22Rv1 (cell line): ENCODE data around the gene TUT7.

Experiments
- H3K27ac ChIP-seq: fragments of 450-650 bp; 2 replicates; pipeline ENCODE4 v1.5.1; 2017
- ZFX ChIP-seq: fragments of 450-650 bp; IDR thresholded peaks from 2 replicates; pipeline ENCODE4 v1.6.1; 2017; ENCODE audit warnings: antibody characterized with exemption, borderline replicate concordance
- TF ChIP-seq, protein P1 (sequence below): fragments of 450-650 bp; IDR thresholded peaks from 2 replicates; pipeline ENCODE4 v1.5.1; 2017; ENCODE audit warnings: mild to moderate bottlenecking

Gene TUT7

DNA sequence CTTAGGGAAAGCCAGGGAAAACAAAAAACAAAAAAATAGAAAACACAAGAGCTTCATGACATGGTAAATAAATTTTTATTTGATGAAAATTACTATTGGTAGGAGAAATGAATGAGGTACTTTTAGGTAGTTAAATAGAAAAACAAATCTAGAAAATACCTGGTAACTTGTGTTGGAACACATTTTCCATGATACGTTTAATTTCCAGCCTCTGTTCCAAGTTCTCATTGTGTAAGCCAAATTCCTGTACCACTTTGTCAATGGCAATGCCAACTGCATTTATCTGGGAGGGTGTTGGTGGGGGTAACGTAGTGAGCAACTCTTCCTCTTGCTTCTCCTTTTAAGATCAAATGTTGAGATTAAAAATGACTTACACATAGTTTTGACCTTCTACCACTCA, 9.4 kb downstream of the TUT7 start:
- no peak overlapping the region for H3K27ac ChIP-seq
- TF ChIP-seq ZFX: no peak
- TF ChIP-seq, protein P1, sequence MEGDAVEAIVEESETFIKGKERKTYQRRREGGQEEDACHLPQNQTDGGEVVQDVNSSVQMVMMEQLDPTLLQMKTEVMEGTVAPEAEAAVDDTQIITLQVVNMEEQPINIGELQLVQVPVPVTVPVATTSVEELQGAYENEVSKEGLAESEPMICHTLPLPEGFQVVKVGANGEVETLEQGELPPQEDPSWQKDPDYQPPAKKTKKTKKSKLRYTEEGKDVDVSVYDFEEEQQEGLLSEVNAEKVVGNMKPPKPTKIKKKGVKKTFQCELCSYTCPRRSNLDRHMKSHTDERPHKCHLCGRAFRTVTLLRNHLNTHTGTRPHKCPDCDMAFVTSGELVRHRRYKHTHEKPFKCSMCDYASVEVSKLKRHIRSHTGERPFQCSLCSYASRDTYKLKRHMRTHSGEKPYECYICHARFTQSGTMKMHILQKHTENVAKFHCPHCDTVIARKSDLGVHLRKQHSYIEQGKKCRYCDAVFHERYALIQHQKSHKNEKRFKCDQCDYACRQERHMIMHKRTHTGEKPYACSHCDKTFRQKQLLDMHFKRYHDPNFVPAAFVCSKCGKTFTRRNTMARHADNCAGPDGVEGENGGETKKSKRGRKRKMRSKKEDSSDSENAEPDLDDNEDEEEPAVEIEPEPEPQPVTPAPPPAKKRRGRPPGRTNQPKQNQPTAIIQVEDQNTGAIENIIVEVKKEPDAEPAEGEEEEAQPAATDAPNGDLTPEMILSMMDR: no peak

DNA sequence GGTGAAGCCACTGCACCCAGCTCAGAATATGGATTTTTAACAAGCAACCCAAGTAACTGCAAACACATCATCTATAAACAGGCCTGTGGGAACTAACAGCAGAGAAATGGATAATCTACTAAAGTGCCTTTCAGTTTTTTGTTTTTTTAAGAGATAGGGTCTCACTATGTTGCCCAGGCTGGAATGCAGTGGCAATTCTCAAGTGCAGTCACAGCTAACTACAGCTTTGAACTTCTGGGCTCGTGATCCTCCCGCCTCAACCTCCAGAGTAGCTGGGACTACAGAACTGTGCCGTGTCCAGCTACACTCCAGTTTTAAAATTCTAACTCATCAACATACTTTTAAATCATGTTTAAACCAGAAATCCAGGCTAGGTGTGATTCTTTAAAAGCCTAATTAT, 11.9 kb downstream of the TUT7 start:
- no peak overlapping the region for H3K27ac ChIP-seq
- TF ChIP-seq, protein P1: no peak
- TF ChIP-seq ZFX: no peak

DNA sequence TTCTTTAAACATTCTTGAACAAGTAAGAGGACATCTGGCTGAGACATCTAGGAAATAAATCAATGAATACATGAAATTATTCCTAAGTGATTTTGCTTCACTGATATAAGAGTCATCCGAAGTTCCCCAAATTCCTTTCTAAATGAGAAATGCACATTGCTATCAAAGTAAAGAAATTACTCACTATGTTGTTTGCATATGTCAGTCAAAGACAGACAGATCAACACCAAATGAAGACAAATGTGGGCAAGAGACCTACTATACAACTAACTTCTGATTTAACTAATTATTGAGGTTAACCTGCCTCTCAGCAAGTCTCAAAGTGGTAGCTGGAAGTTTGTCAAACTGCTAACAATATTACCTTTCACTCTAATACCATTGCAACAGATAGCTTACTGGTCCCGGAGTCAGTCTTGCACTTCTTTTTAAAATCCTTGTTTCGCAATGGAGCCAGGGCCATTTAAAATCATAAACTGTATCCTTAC, 13.2 kb downstream of the TUT7 start:
- TF ChIP-seq ZFX: no peak
- TF ChIP-seq, protein P1: no peak
- no peak overlapping the region for H3K27ac ChIP-seq

DNA sequence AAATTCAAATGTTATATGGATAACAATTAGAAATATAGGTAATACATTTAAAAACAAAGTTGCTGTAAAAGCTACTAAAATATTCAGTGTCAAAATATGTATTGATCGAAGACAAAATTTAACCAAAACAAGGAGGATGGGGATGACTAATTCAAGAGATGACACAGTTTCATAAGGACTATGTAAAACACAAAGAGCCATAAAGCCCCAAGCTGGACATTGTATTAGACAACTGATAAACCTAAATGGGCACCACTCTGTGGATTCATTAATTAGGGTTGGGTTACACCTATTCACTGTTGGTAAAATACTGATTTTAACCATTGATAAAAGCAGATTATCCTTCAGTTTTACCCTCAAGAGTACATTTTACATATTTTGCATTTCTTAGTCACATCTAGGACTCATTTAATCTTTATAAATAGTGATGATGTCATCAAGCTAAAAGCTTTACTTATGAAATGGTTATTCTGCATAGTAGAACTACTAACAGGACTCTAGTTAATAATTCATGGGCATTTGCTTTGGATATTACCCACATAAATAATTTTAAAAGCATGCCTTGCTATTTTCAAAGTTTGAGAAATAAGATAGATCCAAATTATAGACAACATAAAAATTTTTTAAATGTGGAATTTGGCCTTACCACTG, 13.7 kb downstream of the TUT7 start:
- no peak for TF ChIP-seq ZFX
- TF ChIP-seq, protein P1: no peak
- H3K27ac ChIP-seq: no peak overlapping the region

DNA sequence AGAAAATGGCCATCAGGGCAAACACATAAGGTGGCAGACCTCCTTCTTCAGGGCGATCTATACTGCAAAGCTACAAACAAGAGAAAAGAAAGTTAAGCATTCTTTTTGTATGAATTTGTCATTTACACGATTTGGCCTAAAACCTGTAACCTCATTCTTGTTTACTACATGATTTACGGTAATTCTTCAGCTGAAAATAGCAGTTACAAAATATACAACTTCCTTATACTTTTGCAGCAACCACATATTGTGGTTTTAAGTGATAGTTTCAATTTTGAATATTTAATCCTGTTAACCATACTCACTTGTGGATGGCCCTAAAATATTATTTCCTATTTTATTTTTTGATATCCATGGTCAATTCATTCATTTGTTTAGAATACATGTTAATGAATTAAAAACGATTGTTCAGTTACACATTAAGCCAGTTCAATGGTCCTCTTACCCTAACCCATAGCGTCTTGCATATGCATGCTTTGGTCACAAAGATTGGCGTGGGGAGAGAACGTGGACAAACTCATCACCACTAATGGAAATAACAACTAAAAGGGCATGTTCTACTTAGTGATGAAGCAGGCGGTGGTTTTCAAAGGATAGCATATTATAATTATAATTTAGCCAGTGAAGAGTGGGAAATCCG, 16.6 kb downstream of the TUT7 start:
- no peak overlapping the region for H3K27ac ChIP-seq
- TF ChIP-seq, protein P1: no peak

DNA sequence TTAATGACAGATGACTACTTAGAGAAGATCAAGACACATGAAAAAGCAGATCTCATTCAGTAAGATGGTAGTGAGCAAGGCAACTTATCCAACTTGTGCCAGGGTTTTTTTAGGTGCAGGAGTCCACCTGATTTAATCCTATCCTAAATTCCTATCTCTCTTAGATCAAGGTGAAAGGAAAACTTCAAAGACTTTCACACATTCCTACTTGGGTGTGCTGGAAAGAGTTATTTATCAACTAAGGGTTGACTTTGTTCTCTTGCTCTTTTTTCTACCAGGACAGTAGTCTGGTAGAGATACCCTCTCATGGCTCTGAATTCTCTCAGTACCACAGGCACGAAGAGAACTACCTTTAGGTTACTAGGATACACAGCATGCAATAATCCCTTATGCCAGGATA, 18.2 kb downstream of the TUT7 start:
- TF ChIP-seq ZFX: no peak
- TF ChIP-seq, protein P1: no peak
- H3K27ac ChIP-seq: no peak overlapping the region

DNA sequence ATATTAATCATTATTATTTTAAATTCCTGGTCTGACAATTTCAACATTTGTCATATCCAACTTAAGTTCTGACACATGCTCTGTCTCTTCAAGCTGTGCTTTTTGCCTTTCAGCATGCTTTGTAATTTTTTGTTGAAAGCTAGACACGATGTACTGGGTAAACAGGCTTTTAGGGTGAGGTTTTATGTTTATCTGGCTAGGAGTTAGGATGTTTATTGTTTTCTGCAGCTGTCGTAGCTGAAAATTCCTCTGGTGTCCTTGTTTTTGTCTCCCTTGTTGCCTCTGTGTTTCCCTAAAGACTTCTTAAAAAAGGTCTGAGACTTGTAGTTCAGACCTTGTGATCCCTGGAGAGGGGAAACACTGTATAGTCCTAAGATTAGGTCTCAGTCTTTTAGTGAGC, 20.6 kb downstream of the TUT7 start:
- TF ChIP-seq, protein P1: no peak
- no peak for TF ChIP-seq ZFX
- H3K27ac ChIP-seq: no peak overlapping the region
